Vagina (tissue), 2 donors: ENCODE measurements around the gene TAMALIN. TPM values are rescaled to one million over a fixed set of nuclear protein-coding genes. Genes with fewer than 3 reads are reported as not detected.

Experiments
- DNase-seq, 2 donors: peaks; one replicate each; pipeline ENCODE4 v3.0.0-alpha.2; 2017; ENCODE audit errors: extremely low spot score in 2 of 2
- H3K27ac ChIP-seq: fragments of 200-600 bp; sonication (generic); one replicate; pipeline ENCODE4 v1.5.1; 2019
- H3K27me3 ChIP-seq: fragments of 200-600 bp; sonication (generic); one replicate; pipeline ENCODE4 v1.5.1; 2019
- H3K36me3 ChIP-seq, 2 donors: fragments of 200-600 bp; sonication (generic); one replicate each; pipeline ENCODE4 v1.5.1; 2017 to 2019
- H3K4me1 ChIP-seq: fragments of 200-600 bp; sonication (generic); one replicate; pipeline ENCODE4 v1.5.1; 2019
- H3K4me3 ChIP-seq, 2 donors: fragments of 200-600 bp; sonication (generic); 1 replicate in 1 of 2; 2 replicates in 1 of 2; pipeline ENCODE4 v1.5.1; 2016 to 2019
- H3K9me3 ChIP-seq: fragments of 200-600 bp; sonication (generic); one replicate; pipeline ENCODE4 v1.5.1; 2019
- POLR2A ChIP-seq, 2 donors: fragments of 450-650 bp; IDR thresholded peaks; one replicate each; pipeline ENCODE4 v1.6.1; 2017; ENCODE audit warnings: antibody characterized with exemption in 2 of 2, mild to moderate bottlenecking in 2 of 2, moderate library complexity in 2 of 2
- POLR2AphosphoS5 ChIP-seq, 2 donors: sonication (generic); formaldehyde crosslinking; IDR thresholded peaks; one replicate each; pipeline ENCODE4 v1.9.0; 2017; ENCODE audit warnings: antibody characterized with exemption in 2 of 2, mild to moderate bottlenecking in 2 of 2, low read depth in 1 of 2; ENCODE audit not compliant: insufficient read depth in 1 of 2
- intact Hi-C: fragments of 100-400 bp; cut with DNase I; formaldehyde crosslinking; loops from one replicate; pipeline ENCODE4 v1.15.1; 2023
- total RNA-seq: library from RNA; depleted of rRNA; stranded (reverse); fragments of >200 nt; gene quantifications from one replicate; pipeline ENCODE4 v1.2.3, GENCODE V29; 2016
- TF ChIP-seq, protein P1 (sequence below), 3 experiments: fragments of 450-650 bp in 2 of 3; fragments of 200-600 bp in 1 of 3; sonication (generic) in 1 of 3; IDR thresholded peaks; one replicate each; pipeline ENCODE4 v1.5.1; 2017 to 2019; ENCODE audit warnings: antibody characterized with exemption in 3 of 3, mild to moderate bottlenecking in 2 of 3, moderate library complexity in 2 of 3

Gene TAMALIN
- total RNA-seq, 1 donor from 2014 or later, result 47.1 TPM

DNA sequence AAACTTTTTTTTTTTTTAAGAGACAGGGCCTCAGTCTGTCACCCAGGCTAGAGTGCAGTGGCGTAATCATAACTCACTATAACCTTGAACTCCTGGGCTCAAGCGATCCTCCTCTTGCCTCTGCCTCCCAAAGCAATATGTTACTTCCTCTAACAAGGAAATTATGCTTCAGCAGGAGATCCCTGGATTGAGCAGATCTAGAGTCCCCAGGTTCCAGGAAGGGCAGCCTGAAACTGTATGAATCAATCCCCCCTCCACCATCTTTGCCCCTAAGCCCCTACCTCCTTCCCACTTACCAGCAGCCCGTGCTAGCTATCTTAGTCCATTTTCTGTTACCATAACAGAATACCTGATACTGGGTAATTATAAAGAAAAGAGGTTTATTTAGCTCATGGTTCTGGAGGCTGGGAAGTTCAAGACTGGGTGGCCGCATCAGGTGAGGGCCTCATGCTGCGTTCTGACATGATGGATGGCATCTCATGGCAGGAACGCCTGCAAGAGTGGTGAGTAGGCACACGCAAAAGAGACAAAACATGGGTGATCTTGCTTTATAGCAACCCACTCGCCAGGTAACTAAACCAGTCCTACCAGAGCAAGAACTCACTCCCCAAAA is 5.0 kb downstream of the TAMALIN start:
- H3K36me3 ChIP-seq, result peaks cover 0 to 22% of the 10 kb centered on the region in 2 donors
- H3K4me1 ChIP-seq, result peaks cover 58% of the 10 kb centered on the region
- intact Hi-C loops, result no loop called here

DNA sequence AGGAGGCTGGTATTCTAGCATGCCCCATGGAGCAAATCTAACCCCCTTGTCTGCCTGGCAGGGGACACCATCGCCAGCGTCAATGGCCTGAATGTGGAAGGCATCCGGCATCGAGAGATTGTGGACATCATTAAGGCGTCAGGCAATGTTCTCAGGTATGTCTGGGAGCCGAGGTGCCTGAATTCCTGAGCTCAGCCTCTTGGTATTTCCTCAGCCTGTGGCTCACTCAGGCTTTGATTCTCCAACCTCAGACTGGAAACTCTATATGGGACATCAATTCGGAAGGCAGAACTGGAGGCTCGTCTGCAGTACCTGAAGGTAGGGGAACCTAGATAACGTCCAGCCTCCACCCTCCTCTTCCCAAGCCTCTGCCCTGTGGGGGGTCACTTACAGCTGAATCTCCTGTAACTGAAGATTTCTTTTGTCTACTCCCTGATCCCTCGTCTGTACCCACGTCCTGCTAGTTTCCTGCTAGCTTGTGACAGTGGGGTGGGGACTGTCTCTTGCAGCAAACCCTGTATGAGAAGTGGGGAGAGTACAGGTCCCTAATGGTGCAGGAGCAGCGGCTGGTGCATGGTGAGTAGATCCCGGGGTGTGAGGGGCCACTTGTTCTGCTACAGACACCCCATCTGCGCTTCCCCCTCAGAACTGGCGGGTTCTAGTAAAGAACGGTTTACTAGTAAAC is 7.0 kb downstream of the TAMALIN start:
- Histone ChIP-seq H3K4me1 (peaks cover 38% of the 10 kb centered on the region), H3K4me3 (no peak overlapping the region), H3K36me3 (peaks cover 0 to 22% of the 10 kb centered on the region in 2 donors), H3K9me3 (no peaks in the 10 kb centered on the region), H3K27ac (no peak overlapping the region), H3K27me3 (no peaks in the 10 kb centered on the region)
- TF ChIP-seq POLR2AphosphoS5 (IDR thresholded peaks at IDR 0.05; ENCODE audit: insufficient read depth in 1 of 2, low read depth in 1 of 2) (no peak), POLR2A (IDR thresholded peaks at IDR 0.05) (no peak)
- TF ChIP-seq, protein P1, sequence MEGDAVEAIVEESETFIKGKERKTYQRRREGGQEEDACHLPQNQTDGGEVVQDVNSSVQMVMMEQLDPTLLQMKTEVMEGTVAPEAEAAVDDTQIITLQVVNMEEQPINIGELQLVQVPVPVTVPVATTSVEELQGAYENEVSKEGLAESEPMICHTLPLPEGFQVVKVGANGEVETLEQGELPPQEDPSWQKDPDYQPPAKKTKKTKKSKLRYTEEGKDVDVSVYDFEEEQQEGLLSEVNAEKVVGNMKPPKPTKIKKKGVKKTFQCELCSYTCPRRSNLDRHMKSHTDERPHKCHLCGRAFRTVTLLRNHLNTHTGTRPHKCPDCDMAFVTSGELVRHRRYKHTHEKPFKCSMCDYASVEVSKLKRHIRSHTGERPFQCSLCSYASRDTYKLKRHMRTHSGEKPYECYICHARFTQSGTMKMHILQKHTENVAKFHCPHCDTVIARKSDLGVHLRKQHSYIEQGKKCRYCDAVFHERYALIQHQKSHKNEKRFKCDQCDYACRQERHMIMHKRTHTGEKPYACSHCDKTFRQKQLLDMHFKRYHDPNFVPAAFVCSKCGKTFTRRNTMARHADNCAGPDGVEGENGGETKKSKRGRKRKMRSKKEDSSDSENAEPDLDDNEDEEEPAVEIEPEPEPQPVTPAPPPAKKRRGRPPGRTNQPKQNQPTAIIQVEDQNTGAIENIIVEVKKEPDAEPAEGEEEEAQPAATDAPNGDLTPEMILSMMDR (IDR thresholded peaks at IDR 0.05), result no peak
- intact Hi-C loops, result no loop called here
- no peak for DNase-seq

More for the DNA sequence above, 5.0 kb downstream of the TAMALIN start:
- TF ChIP-seq POLR2AphosphoS5 (IDR thresholded peaks at IDR 0.05; ENCODE audit: insufficient read depth in 1 of 2, low read depth in 1 of 2) (no peak), POLR2A (IDR thresholded peaks at IDR 0.05) (no peak)
- TF ChIP-seq, protein P1 (IDR thresholded peaks at IDR 0.05), result no peak
- no peaks in the 10 kb centered on the region for H3K27me3 ChIP-seq
- no peaks in the 10 kb centered on the region for H3K9me3 ChIP-seq
- no peak overlapping the region for H3K4me3 ChIP-seq
- no peak for DNase-seq
- peak overlapping the region; percentile 96 for H3K27ac ChIP-seq

DNA sequence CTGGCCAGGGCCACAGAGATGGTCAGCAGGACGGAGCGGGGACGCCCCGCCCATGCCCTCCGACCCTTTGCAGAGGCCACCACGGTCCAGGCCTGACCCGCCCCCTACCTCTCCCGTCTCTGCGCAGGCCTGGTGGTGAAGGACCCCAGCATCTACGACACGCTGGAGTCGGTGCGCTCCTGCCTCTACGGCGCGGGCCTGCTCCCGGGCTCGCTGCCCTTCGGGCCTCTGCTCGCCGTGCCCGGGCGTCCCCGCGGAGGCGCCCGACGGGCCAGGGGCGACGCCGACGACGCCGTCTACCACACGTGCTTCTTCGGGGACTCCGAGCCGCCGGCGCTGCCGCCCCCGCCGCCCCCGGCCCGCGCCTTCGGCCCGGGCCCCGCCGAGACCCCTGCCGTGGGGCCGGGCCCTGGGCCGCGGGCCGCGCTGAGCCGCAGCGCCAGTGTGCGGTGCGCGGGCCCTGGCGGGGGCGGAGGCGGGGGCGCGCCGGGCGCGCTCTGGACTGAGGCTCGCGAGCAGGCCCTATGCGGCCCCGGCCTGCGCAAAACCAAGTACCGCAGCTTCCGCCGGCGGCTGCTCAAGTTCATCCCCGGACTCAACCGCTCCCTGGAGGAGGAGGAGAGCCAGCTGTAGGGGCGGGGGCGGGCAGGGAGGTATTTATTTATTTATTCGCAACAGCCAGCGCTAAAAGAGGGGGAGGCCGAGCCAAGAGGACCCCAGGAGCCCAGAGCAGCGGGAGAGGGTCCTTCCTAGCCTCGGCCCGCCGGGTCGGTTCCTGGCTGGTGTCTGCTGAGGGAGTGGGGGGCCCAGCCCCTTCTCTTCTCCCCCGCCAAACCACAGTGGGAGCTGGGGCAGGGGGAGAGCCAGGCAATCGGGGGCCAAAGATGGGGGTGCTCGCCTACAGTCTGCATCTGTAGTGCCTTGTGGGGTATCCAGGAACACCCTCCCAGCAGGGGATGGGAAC is 8.1 kb downstream of the TAMALIN start:
- TF ChIP-seq POLR2AphosphoS5 (IDR thresholded peaks at IDR 0.05; ENCODE audit: insufficient read depth in 1 of 2, low read depth in 1 of 2), result no peak
- TF ChIP-seq, protein P1 (IDR thresholded peaks at IDR 0.05), result no peak
- TF ChIP-seq POLR2A (IDR thresholded peaks at IDR 0.05), result no peak
- no peaks in the 10 kb centered on the region for H3K9me3 ChIP-seq
- peaks cover 0 to 22% of the 10 kb centered on the region in 2 donors for H3K36me3 ChIP-seq
- H3K4me3 ChIP-seq, result no peak overlapping the region
- no peak overlapping the region for H3K27ac ChIP-seq
- intact Hi-C loops, result no loop called here
- peaks cover 27% of the 10 kb centered on the region for H3K4me1 ChIP-seq
- no peaks in the 10 kb centered on the region for H3K27me3 ChIP-seq
- DNase-seq, result no peak

DNA sequence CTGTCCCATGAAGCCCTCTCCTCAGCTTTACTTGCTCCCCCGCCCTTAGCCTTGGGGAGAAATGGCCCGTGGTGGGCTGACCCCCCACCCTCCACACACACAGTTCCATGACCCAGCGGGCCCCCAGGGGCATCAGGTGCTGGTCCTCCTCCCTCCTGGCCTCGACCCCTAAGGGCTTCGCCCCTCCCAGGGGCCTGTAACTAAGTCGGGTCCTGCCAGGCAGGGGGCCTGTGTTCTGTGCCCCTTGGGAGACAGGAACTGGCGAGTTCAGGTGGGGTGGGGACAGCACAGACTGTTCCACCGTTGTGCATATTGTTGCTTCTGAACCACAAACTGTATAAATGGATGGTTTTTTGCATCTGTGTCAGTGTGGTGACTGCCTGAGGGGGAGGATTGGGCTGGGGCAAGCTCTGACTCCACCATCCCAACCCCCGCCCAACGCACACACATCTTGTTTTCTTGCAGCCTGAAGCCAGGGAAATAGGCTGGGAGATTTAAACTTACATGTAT is 8.8 kb downstream of the TAMALIN start:
- Histone ChIP-seq H3K4me3 (no peak overlapping the region), H3K4me1 (peaks cover 23% of the 10 kb centered on the region), H3K9me3 (no peaks in the 10 kb centered on the region), H3K27me3 (no peaks in the 10 kb centered on the region), H3K27ac (no peak overlapping the region), H3K36me3 (peaks cover 0 to 22% of the 10 kb centered on the region in 2 donors)
- DNase-seq, result no peak
- intact Hi-C loops, result no loop called here
- TF ChIP-seq, protein P1 (IDR thresholded peaks at IDR 0.05), result no peak
- TF ChIP-seq POLR2AphosphoS5 (IDR thresholded peaks at IDR 0.05; ENCODE audit: insufficient read depth in 1 of 2, low read depth in 1 of 2), result peak in 1 of 2 donors; percentile 51
